ENCODE data around the gene HOXC9.

DNA sequence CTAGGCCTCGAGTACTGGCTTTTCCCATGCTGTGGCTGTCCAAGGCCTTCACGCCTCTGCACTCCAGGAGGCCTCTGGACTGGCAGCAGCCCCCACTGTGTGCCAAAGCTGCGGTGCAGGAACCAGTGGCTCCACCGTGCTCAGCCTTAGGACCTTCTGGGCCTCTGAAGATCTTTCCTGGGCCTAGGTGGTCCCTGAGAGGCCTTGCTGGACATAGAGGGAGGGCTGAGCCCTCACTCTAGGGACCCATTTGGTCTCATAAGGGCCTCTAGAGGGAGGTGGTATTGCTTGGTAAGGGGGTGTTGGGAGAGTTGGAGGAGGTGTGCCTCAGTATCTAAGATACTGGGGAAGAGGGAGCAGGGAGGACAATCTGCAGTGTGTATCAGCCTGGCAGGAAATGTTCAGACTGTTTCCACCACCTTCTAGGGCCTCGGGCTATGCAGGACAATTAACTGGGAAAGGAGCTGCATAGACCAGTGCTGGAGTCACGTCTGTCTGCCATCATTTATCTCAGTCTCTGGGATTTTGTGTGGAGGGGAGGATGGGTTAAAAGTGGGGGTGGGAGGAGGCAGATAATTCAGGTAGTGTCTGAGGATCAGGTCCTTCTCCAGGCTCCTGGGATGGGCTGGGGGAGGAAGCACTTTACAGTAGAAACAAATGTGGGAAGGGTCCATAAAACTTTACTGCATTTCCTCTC is 35.8 kb downstream of the HOXC9 start:
- TF ChIP-seq, protein P1, sequence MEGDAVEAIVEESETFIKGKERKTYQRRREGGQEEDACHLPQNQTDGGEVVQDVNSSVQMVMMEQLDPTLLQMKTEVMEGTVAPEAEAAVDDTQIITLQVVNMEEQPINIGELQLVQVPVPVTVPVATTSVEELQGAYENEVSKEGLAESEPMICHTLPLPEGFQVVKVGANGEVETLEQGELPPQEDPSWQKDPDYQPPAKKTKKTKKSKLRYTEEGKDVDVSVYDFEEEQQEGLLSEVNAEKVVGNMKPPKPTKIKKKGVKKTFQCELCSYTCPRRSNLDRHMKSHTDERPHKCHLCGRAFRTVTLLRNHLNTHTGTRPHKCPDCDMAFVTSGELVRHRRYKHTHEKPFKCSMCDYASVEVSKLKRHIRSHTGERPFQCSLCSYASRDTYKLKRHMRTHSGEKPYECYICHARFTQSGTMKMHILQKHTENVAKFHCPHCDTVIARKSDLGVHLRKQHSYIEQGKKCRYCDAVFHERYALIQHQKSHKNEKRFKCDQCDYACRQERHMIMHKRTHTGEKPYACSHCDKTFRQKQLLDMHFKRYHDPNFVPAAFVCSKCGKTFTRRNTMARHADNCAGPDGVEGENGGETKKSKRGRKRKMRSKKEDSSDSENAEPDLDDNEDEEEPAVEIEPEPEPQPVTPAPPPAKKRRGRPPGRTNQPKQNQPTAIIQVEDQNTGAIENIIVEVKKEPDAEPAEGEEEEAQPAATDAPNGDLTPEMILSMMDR (IDR thresholded peaks at IDR 0.05): no peak
- no peak for TF ChIP-seq POLR2A (IDR thresholded peaks at IDR 0.05)
- no peak for TF ChIP-seq POLR2AphosphoS5 (IDR thresholded peaks at IDR 0.05)
